ENCODE measurements around the gene TRAPPC8. TPM values are rescaled to one million over a fixed set of nuclear protein-coding genes. Genes with fewer than 3 reads are reported as not detected.
"Not testable (repeated sequence)": the region's sequence is repeated elsewhere in the genome, so short reads cannot be mapped to it uniquely, and the experiment has no call there.

Gene TRAPPC8
- total RNA-seq, 2 donors from 2014 or later: 27.0 to 45.4 TPM

DNA sequence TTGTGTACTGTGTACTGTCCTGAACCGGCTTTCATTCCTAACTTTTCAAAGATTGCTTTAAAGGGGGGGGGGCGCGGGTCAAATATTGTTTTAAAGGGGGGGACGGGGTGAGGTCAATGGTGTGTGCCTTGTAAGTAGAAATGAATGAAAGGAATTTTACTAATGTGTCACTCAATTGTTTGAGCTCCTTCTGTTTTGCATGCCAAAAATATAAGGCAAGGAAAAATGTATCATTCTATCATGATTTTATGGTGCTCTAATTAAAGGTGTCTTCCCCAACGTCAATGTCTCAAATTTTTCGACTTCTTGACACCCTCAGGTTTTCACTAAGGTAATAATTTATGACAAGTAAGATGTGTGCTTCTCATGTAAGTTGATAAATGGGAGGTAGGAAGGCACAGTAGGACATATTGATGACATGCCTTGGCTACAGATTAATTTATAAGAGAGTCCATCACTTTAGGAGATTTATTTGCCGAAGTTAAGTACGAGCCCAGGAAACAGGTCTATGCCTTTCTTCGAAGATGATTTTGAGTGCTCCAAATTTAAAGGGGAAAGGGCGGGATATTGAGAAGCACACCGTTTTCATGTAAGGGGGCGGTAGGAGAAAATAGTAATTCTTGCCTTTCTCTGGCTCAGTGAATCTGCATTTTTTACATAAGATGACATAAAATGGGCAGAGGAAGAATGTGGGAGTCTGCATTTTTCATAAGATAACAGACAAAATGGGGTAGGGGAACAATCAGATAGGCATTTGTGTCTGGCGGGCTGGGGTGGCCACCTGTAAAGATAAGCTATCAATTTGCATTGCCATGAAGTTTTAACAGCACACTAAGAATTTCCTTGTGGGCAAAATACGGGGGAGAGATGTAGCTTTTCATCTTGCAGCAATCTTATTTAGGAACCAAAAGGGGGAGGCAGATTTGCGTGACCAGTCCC lies 1.2 kb upstream of the TRAPPC8 start:
- peaks cover 3% of the 10 kb centered on the region for H3K4me1 ChIP-seq (replicated peaks)
- H3K9me3 ChIP-seq: no peaks in the 10 kb centered on the region
- H3K27me3 ChIP-seq (replicated peaks; ENCODE audit: insufficient read depth): no peaks in the 10 kb centered on the region
- WGBS: 10% methylated on average over 15 of the region's 15 CpGs
- no peaks in the 10 kb centered on the region for H3K36me3 ChIP-seq
- peak overlapping the region; percentile 83 to 91 for H3K27ac ChIP-seq
- intact Hi-C loops (cut with DNase I): loop anchor here (5.0 kb wide), 1 partner anchor 148 kb away; the partner anchor contains the start of gene RNF138
- peak overlapping the region; percentile 76 to 89 for H3K4me3 ChIP-seq
- no peak for DNase-seq (ENCODE audit: low spot score)
- no peak for TF ChIP-seq POLR2AphosphoS5 (IDR thresholded peaks at IDR 0.05)
- TF ChIP-seq POLR2A (IDR thresholded peaks at IDR 0.05): no peak
- TF ChIP-seq, protein P1, sequence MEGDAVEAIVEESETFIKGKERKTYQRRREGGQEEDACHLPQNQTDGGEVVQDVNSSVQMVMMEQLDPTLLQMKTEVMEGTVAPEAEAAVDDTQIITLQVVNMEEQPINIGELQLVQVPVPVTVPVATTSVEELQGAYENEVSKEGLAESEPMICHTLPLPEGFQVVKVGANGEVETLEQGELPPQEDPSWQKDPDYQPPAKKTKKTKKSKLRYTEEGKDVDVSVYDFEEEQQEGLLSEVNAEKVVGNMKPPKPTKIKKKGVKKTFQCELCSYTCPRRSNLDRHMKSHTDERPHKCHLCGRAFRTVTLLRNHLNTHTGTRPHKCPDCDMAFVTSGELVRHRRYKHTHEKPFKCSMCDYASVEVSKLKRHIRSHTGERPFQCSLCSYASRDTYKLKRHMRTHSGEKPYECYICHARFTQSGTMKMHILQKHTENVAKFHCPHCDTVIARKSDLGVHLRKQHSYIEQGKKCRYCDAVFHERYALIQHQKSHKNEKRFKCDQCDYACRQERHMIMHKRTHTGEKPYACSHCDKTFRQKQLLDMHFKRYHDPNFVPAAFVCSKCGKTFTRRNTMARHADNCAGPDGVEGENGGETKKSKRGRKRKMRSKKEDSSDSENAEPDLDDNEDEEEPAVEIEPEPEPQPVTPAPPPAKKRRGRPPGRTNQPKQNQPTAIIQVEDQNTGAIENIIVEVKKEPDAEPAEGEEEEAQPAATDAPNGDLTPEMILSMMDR (IDR thresholded peaks at IDR 0.05): no peak

DNA sequence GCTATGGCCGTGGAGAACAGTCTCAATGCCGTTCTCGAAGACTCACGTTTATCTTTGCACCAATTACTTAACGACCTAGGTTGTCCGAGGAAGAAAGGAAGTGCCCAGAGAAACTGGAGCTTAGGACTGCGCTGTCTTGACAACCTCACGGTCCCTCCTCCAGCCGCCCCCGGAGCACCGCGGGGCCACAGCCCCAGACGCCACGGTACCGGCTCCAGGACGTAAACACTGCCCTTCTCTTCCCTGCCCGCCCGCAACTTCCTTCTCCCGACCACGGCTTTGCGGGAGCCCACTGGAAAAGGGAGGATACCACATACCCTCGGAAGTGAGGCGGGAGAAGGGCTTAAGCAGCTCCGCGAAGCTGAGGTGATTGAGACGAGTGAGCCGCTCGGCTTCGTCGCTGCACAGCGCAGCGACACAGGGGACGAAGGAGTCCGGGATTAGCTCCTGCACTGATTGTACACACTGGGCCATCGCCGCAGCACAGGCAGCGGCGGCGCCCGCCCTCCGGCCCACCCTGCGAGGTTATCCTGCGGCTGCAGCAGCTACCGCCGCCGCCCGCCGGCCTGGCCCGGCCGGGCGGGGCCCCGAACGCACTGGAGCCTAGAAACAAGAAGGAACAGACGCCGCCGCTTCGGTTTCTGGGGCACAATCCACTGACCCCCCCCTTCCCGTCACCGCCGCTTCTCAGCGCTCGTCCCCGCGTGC lies 483 bp downstream of the TRAPPC8 start:
- under 1% methylated on average over 64 of the region's 64 CpGs for WGBS
- H3K9me3 ChIP-seq: no peaks in the 10 kb centered on the region
- no peaks in the 10 kb centered on the region for H3K36me3 ChIP-seq
- H3K4me3 ChIP-seq: peak overlapping the region; percentile 76 to 89
- TF ChIP-seq POLR2A (IDR thresholded peaks at IDR 0.05): no peak
- no peak for TF ChIP-seq POLR2AphosphoS5 (IDR thresholded peaks at IDR 0.05)
- TF ChIP-seq, protein P1 (IDR thresholded peaks at IDR 0.05): no peak
- peak overlapping the region; percentile 83 to 91 for H3K27ac ChIP-seq
- peak; percentile 10 for DNase-seq (ENCODE audit: low spot score)
- no peaks in the 10 kb centered on the region for H3K27me3 ChIP-seq (replicated peaks; ENCODE audit: insufficient read depth)
- peaks cover 3% of the 10 kb centered on the region for H3K4me1 ChIP-seq (replicated peaks)
- intact Hi-C loops (cut with DNase I): loop anchor here (5.0 kb wide), 1 partner anchor 150 kb away; the partner anchor contains the start of gene RNF138

DNA sequence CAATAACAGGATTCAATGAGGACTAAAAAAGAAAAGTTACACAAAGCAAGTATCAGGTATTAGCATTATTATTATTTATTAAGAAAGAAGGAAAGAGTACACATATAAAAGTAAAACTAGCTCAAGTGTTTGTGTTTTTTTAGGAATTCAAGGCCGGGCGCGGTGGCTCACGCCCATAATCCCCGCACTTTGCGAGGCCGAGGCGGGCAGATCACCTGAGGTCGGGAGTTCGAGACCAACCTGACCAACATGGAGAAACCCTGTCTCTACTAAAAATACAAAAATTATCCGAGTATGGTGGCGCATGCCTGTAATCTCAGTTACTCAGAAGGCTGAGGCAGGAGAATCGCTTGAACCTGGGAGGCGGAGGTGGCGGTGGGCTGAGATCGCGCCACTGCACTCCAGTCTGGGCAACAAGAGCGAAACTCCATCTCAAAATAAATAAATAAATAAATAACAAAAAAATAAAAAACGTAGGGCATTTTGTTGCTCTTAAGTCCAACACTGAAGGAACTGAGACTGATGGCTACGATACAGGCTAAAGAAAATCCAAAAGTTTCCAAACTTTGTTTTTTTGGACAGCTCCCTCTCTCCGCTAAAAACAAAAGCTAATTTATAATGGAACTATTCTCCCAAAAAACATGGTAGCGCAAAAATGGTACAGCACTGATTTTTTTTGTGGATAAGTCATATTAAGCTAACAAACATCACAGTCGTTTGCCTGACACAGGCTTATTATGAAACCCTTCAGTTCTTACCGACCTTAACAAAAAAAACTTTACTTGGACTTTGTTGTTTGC lies 1.7 kb downstream of the TRAPPC8 start:
- intact Hi-C loops (cut with DNase I): loop anchor here (5.0 kb wide), 1 partner anchor 151 kb away; the partner anchor contains the start of gene RNF138
- 82% methylated on average over 24 of the region's 24 CpGs for WGBS
- Histone ChIP-seq H3K4me1 (replicated peaks) (peaks cover 3% of the 10 kb centered on the region), H3K4me3 (peak overlapping the region; percentile 76 to 89), H3K9me3 (no peaks in the 10 kb centered on the region), H3K27ac (no peak overlapping the region), H3K27me3 (replicated peaks; ENCODE audit: insufficient read depth) (no peaks in the 10 kb centered on the region), H3K36me3 (no peaks in the 10 kb centered on the region)
- no peak for DNase-seq (ENCODE audit: low spot score)
- TF ChIP-seq, protein P1 (IDR thresholded peaks at IDR 0.05): no peak
- TF ChIP-seq POLR2AphosphoS5 (IDR thresholded peaks at IDR 0.05): no peak
- TF ChIP-seq POLR2A (IDR thresholded peaks at IDR 0.05): no peak

DNA sequence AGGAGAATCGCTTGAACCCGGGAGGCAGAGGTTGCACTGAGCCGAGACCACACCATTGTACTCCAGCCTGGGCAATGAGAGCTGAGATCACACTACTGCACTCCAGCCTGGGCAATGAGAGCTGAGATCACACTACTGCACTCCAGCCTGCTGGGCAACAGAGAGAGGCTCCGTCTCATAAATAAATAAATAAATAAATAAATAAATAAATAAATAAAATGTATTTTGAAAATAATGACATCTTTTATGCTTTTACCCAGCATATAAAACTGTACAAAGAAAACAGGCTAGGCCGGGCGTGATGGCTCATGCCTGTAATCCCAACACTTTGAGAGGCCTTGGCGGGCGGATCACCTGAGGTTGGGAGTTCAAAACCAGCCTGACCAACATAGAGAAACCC lies 8.2 kb downstream of the TRAPPC8 start:
- H3K4me1 ChIP-seq (replicated peaks); H3K36me3 ChIP-seq; H3K27me3 ChIP-seq (replicated peaks; ENCODE audit: insufficient read depth); H3K4me3 ChIP-seq; DNase-seq (ENCODE audit: low spot score); intact Hi-C loops (cut with DNase I); H3K27ac ChIP-seq; H3K9me3 ChIP-seq: not testable (repeated sequence)
- 94% methylated on average over 8 of the region's 8 CpGs for WGBS

DNA sequence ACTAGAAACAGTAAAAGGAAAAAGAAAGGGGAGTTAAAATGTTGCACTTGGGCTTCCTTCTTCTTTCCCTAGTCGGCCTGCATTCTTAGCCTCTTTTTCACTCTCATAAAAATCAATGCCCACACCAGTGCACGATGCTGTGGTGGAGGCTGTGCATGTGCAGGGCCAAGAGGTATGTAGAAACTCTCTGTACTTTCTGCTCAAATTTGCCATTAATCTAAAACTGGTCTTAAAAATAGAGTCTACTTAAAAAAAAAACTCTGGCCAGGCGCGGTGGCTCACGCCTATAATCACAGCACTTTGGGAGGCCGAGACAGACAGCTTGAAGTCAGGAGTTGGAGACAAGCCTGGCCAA lies 11.1 kb downstream of the TRAPPC8 start:
- no peaks in the 10 kb centered on the region for H3K27me3 ChIP-seq (replicated peaks; ENCODE audit: insufficient read depth)
- DNase-seq (ENCODE audit: low spot score): no peak
- no peak overlapping the region for H3K27ac ChIP-seq
- intact Hi-C loops (cut with DNase I): no loop called here
- H3K9me3 ChIP-seq: no peaks in the 10 kb centered on the region
- TF ChIP-seq POLR2AphosphoS5 (IDR thresholded peaks at IDR 0.05) (no peak), POLR2A (IDR thresholded peaks at IDR 0.05) (no peak)
- TF ChIP-seq, protein P1 (IDR thresholded peaks at IDR 0.05): no peak
- H3K4me1 ChIP-seq (replicated peaks): peaks cover 7% of the 10 kb centered on the region
- H3K36me3 ChIP-seq: no peaks in the 10 kb centered on the region
- 59% methylated on average over 6 of the region's 6 CpGs for WGBS
- no peak overlapping the region for H3K4me3 ChIP-seq

Measured in prostate gland (tissue), 2 donors.